Inflammatory macrophage treated with lipopolysaccharide for 4 hours (primary cell): ENCODE measurements around the gene FSCN2.

Experiments used
- DNase-seq: peaks from one replicate; pipeline ENCODE4 v3.0.0-alpha.2; 2020

Gene FSCN2

GRCh38 chr17:81558115-81558468 is 29.9 kb downstream of the FSCN2 start:
- DNase-seq = no peak

- peak; percentile 7 for DNase-seq
Measured at GRCh38 chr17:81558941-81559806, 31.0 kb downstream of the FSCN2 start.

DNA sequence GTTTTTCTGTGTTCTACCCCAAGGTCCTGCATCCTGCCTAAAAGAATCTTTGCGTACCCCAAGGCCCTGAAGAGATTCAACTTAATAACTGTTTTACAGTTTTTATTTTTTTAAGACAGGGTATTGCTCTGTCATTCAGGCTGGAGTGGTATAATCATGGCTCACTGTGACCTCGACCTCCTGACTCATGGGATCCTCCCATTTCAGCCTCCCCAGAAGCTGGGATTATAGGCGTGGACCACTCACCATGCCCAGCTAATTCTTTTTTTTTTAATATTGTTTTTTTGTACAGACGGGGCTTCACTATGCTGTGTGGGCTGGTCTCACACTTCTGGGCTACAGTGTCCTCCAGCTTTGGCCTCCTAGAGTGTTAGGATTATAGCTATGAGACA is 33.3 kb downstream of the FSCN2 start:
- DNase-seq = peak; percentile 2

GRCh38 chr17:81563861-81564586 is 35.8 kb downstream of the FSCN2 start:
- peak; percentile 45 for DNase-seq

GRCh38 chr17:81564778-81565177 is 36.6 kb downstream of the FSCN2 start:
- DNase-seq = no peak

GRCh38 chr17:81565231-81565630 is 37.1 kb downstream of the FSCN2 start:
- DNase-seq = no peak

- no peak for DNase-seq
Measured at GRCh38 chr17:81566461-81567126, 38.4 kb downstream of the FSCN2 start.

- no peak for DNase-seq
Measured at GRCh38 chr17:81567191-81567590, 39.0 kb downstream of the FSCN2 start.

GRCh38 chr17:81568416-81568815 is 40.2 kb downstream of the FSCN2 start:
- DNase-seq = no peak

DNA sequence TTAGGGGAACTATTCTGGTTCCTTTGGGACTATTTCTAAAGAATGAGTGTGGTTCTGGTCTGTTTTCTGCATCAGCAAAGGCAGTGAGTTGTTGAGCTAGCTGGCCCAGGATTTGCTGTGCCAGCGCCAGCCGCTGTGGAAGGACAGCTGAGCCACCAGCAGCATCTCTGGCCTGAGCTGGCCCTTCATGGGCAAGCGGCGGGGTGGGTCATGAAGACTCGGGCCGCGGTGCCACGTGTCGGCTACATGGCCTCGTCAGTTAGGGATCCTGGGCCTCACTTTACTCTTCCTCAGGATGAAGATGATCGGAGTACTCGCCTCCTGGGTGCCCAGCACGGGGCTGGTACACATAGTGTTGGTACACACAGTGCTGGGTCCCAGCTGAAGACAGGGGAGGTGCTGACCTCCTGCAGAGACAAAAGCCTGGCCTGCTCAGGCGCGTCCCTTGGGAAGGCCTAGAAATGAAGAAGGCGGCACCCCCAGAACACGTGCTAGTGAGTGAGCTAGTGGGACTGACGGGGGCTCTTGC is 41.9 kb downstream of the FSCN2 start:
- DNase-seq = no peak

GRCh38 chr17:81570964-81571363 is 42.8 kb downstream of the FSCN2 start:
- DNase-seq = no peak

- DNase-seq = no peak
Measured at GRCh38 chr17:81572563-81573168, 44.5 kb downstream of the FSCN2 start.

- no peak for DNase-seq
Measured at GRCh38 chr17:81573794-81574642, 45.8 kb downstream of the FSCN2 start.

DNA sequence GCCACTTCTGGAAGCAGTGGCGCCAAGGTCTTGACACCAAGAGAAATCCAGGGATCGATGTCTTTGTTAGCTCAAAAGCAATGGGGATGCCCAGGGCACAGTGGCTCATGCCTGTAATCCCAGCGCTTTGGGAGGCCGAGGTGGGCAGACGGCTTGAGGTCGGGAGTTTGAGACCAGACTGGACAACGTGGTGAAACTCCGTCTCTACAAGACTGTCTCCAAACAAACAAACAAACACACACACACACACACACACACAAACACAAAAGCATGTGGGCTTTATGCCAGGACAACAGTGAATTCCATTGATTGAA is 46.4 kb downstream of the FSCN2 start:
- DNase-seq = no peak

- DNase-seq = no peak
Measured at GRCh38 chr17:81575836-81576235, 47.7 kb downstream of the FSCN2 start.

DNA sequence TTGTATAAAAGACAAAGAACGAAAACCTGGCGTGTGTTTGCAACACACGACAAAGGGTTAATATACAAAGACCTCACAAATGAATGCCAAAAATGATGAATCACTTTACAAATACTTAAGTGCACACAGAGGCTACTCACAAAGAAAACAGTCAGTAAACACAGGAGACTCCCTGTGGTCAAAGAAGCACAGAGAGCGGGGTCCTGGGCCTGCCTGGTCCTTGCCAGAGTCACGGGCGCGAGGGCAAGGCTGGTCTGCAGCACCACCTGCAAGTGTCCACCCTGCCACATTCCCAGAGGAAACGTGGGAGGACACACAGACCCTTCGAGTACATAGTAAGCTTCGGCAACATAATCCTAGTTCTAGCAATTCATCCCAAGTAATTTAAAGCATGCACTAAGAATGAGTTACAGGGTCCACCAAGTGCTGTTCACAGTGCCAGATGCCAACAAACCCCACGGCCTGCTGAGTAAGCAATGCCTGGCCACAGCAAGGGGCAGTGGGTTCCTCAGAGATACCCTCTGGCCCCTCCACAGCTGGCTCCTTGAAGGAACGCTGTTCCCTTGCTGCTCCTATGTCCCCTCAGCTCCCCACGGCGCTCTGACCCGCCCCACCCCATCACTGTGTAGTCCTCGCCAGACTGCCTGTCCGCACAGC is 48.6 kb downstream of the FSCN2 start:
- DNase-seq = no peak

- DNase-seq = peak; percentile 78
Measured at GRCh38 chr17:81577278-81578000, 49.3 kb downstream of the FSCN2 start.

DNA sequence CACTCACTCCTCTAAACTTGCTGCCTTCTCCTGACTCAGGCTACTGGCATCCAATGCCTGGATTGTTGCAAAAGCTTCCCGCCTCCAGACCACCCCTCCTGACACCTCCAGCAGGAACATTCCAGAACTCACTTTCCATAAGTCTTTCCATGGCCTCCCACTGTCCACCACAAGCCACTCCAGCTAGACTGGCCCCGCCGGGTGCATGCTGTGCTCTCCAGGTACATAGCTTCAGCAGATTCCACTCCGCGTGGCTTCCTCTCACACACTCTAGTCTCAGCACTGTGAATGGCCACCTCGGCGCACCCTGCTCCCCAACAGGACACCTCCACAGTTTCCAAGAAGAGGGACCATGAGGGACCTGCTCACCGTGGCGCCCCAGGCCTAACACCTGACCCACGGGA is 49.9 kb downstream of the FSCN2 start:
- DNase-seq = no peak

DNA sequence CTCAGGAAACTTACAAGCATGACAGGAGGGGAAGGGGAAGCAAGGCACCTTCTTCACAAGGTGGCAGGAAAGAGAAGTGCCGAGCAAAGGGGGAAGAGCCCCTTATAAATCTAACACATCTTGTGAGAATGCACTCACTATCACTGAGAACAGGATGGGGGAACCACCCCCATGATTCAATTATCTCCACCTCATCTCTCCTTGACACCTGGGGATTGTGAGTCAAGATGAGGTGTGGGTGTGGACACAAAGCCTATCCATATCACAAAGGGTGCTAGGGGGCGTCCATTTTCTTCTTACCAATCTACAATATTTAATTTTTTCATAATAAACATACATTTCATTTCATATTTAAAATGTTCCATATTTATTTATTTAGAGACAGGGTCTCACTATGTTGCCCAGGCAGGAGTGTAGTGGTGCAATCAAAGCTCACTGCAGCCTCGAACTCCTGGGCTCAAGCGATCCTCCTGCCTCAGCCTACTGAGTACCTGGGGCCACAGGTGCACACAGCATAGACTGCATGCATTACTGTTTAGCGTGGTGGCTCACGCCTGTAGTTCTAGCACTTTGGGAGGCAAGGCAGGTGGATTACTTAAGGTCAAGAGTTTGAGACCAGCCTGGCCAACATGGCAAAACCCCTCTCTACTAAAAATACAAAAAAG is 50.5 kb downstream of the FSCN2 start:
- DNase-seq = no peak

GRCh38 chr17:81579298-81579697 is 51.1 kb downstream of the FSCN2 start:
- no peak for DNase-seq
